HG03108 (cell line): ENCODE results near the gene ARAP1.
A peak's percentile ranks its signal among the peaks of the same experiment; 100 is the strongest.

Source experiments
- ATAC-seq: cut with Tn5 transposase; IDR thresholded peaks from one replicate; pipeline ENCODE4 v1.9.1; 2021; ENCODE audit warnings: moderate library complexity; ENCODE audit not compliant: unreplicated experiment

Gene ARAP1

GRCh38 chr11:72642043-72642883 is 109.9 kb downstream of the ARAP1 start:
- peak; percentile 13 for ATAC-seq

DNA sequence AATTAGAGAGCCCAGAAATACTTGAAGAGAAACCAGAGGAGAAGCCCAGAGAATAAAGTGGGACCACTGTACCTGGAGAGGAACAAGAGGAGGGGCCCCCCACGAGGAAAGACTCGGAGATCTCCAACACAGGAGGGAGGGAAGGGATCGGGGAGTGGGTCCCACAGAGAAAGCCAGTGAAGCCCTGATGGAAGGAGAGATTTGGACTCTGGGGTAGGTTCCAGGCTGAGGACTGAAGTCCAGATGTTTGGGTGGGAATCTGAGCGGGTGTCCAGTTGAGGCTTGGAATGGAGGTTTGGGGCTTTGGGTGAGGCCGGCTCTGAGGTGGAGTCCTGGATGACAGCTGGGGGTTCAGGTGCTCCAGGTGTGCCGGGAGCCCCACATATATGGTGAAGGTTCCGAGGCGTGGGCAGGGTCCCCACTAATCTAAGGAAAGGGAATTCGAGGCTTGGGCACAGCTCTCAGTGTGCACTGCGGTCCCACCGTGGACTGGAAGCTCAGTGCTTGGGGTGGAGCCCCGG is 110.6 kb downstream of the ARAP1 start:
- ATAC-seq = no peak

- ATAC-seq = no peak
Observed at GRCh38 chr11:72639502-72640375, 112.5 kb downstream of the ARAP1 start.

- no peak for ATAC-seq
Observed at GRCh38 chr11:72637926-72638325, 114.3 kb downstream of the ARAP1 start.

GRCh38 chr11:72637198-72637597 is 115.0 kb downstream of the ARAP1 start:
- no peak for ATAC-seq

GRCh38 chr11:72636376-72636775 is 115.8 kb downstream of the ARAP1 start:
- ATAC-seq = no peak

DNA sequence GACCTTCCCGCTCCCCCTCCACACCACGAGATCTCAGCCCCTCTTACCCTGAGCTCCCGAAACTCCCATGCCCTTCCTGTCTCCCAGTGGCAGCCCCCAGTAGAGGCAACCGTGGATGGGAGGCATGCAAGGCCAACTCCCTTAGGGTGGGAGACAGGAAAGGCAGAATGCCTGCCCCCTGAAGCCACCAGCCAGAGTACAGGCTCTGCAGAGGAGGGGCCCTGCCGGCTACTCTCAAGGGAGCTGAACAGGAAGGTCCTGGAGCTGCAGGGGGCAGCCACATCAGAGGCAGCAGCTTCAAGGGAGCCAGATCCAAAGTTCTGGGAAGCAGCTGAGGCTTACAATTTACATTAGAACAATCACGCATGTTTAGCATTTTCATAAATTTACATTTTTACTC is 116.3 kb downstream of the ARAP1 start:
- ATAC-seq = no peak

GRCh38 chr11:72635309-72635915 is 116.8 kb downstream of the ARAP1 start:
- no peak for ATAC-seq
